Vagina (tissue), 2 donors: ENCODE measurements around the gene FAM200A.

Experiments
- CTCF ChIP-seq, 3 experiments: fragments of 450-650 bp in 2 of 3; fragments of 200-600 bp in 1 of 3; sonication (generic) in 1 of 3; IDR thresholded peaks; one replicate each; pipeline ENCODE4 v1.5.1; 2017 to 2019; ENCODE audit warnings: antibody characterized with exemption in 3 of 3, mild to moderate bottlenecking in 2 of 3, moderate library complexity in 2 of 3
- POLR2A ChIP-seq, 2 donors: fragments of 450-650 bp; IDR thresholded peaks; one replicate each; pipeline ENCODE4 v1.6.1; 2017; ENCODE audit warnings: antibody characterized with exemption in 2 of 2, mild to moderate bottlenecking in 2 of 2, moderate library complexity in 2 of 2

- TF ChIP-seq CTCF (IDR thresholded peaks at IDR 0.05) (no peak), POLR2A (IDR thresholded peaks at IDR 0.05) (no peak)
Observed at GRCh38 chr7:99571768-99572167, 19.9 kb upstream of the FAM200A start.
